Keratinocyte (primary cell): ENCODE results near the gene TTC21B. TPM values are rescaled to one million over a fixed set of nuclear protein-coding genes. Genes with fewer than 3 reads are reported as not detected.

Source experiments
- DNase-seq: peaks from one replicate; pipeline ENCODE4 v3.0.0-alpha.2; 2011; ENCODE audit warnings: low read depth, missing footprints, low spot score
- FAIRE-seq: peaks from 2 replicates; lab custom pipeline; 2011; peaks lifted over from hg19 to GRCh38; lab: Jason Lieb, UNC
- H2AFZ ChIP-seq: 2 replicates; pipeline ENCODE4 v1.6.0; 2012; ENCODE audit warnings: low read length, control low read depth, inconsistent platforms; ENCODE audit not compliant: control insufficient read depth
- H3K27ac ChIP-seq: 2 replicates; pipeline ENCODE4 v1.5.1; 2011; ENCODE audit warnings: low read length; ENCODE audit not compliant: control insufficient read depth, insufficient read depth
- H3K27me3 ChIP-seq: 3 replicates; pipeline ENCODE4 v1.6.0; 2011; ENCODE audit warnings: low read length; ENCODE audit not compliant: control insufficient read depth, insufficient read depth; ENCODE audit errors: extremely low read depth
- H3K36me3 ChIP-seq, 2 experiments: 2 replicates in 1 of 2; 3 replicates in 1 of 2; pipeline ENCODE4 v1.5.1; 2011; ENCODE audit warnings: low read length in 2 of 2, mild to moderate bottlenecking in 1 of 2; ENCODE audit not compliant: control insufficient read depth in 2 of 2, insufficient read depth in 2 of 2; ENCODE audit errors: extremely low read depth in 1 of 2
- H3K4me1 ChIP-seq: 3 replicates; pipeline ENCODE4 v1.5.1; 2011; ENCODE audit warnings: low read length; ENCODE audit not compliant: control insufficient read depth, insufficient read depth; ENCODE audit errors: extremely low read depth
- H3K4me2 ChIP-seq: 3 replicates; pipeline ENCODE4 v1.6.0; 2011; ENCODE audit warnings: low read depth, low read length; ENCODE audit not compliant: control insufficient read depth, insufficient read depth; ENCODE audit errors: extremely low read depth
- H3K4me3 ChIP-seq, 3 experiments: fragments of 200-600 bp in 1 of 3; sonication (generic) in 1 of 3; 2 replicates in 2 of 3; 3 replicates in 1 of 3; pipeline ENCODE4 v1.5.1; 2011 to 2016; ENCODE audit warnings: low read length in 3 of 3, mild to moderate bottlenecking in 3 of 3, control low read depth in 2 of 3, inconsistent platforms in 1 of 3, low read depth in 1 of 3, mixed read lengths in 1 of 3, mixed run types in 1 of 3, moderate library complexity in 1 of 3; ENCODE audit not compliant: control insufficient read depth in 2 of 3, insufficient read depth in 2 of 3; ENCODE audit errors: extremely low read depth in 1 of 3
- H3K79me2 ChIP-seq: 2 replicates; pipeline ENCODE4 v1.6.0; 2012; ENCODE audit warnings: low read length; ENCODE audit not compliant: control insufficient read depth, insufficient read depth
- H3K9ac ChIP-seq: 3 replicates; pipeline ENCODE4 v1.6.0; 2011; ENCODE audit warnings: low read length; ENCODE audit not compliant: control insufficient read depth, insufficient read depth; ENCODE audit errors: extremely low read depth
- H3K9me1 ChIP-seq: 3 replicates; pipeline ENCODE4 v1.6.0; 2011; ENCODE audit warnings: low read length; ENCODE audit not compliant: control insufficient read depth, insufficient read depth; ENCODE audit errors: extremely low read depth
- H3K9me3 ChIP-seq: 2 replicates; pipeline ENCODE4 v1.5.1; 2012; ENCODE audit warnings: low read depth, low read length; ENCODE audit not compliant: control insufficient read depth
- H4K20me1 ChIP-seq: 3 replicates; pipeline ENCODE4 v1.6.0; 2011; ENCODE audit warnings: low read length; ENCODE audit not compliant: control insufficient read depth, insufficient read depth; ENCODE audit errors: extremely low read depth
- CTCF ChIP-seq, 3 experiments: IDR thresholded peaks in 1 of 3; conservative IDR thresholded peaks in 1 of 3; optimal IDR thresholded peaks in 1 of 3; 2 replicates in 2 of 3; 3 replicates in 1 of 3; pipeline versions ENCODE3 to v1.5.1; 2011; ENCODE audit warnings: low read length in 3 of 3, mild to moderate bottlenecking in 3 of 3, moderate library complexity in 2 of 3, control low read depth in 1 of 3, inconsistent platforms in 1 of 3; ENCODE audit not compliant: insufficient read depth in 2 of 3; ENCODE audit errors: extremely low read depth in 1 of 3
- EZH2 ChIP-seq: IDR thresholded peaks from one replicate; pipeline ENCODE4 v1.6.1; 2012; ENCODE audit warnings: inconsistent platforms, mild to moderate bottlenecking, low read length, moderate library complexity
- dilution Hi-C: fragments of 300-500 bp; cut with MboI; formaldehyde crosslinking; loops from one replicate; pipeline ENCODE4 v1.7.0; 2020; ENCODE audit warnings: low sequenced_read_pairs; ENCODE audit not compliant: extremely low pct_ligation_motif_present
- polyA plus RNA-seq, 5 experiments: library from polyadenylated mRNA; depleted of rRNA in 3 of 5; stranded (reverse) in 3 of 5; stranded (forward) in 1 of 5; unstranded in 1 of 5; fragments of >200 nt; gene quantifications; 1 replicate in 1 of 5; 2 replicates in 3 of 5; 3 replicates in 1 of 5; pipeline versions ENCODE4 v1.2.1 to v1.2.3, GENCODE V29; 2011 to 2012; ENCODE audit warnings: missing spikeins in 2 of 5, low read depth in 1 of 5, low replicate concordance in 1 of 5

The TTC21B gene
- polyA plus RNA-seq, 1 donor (not counting 4 experiments of a cell fraction or from before 2014, with no cell fraction given): 8.0 TPM

DNA sequence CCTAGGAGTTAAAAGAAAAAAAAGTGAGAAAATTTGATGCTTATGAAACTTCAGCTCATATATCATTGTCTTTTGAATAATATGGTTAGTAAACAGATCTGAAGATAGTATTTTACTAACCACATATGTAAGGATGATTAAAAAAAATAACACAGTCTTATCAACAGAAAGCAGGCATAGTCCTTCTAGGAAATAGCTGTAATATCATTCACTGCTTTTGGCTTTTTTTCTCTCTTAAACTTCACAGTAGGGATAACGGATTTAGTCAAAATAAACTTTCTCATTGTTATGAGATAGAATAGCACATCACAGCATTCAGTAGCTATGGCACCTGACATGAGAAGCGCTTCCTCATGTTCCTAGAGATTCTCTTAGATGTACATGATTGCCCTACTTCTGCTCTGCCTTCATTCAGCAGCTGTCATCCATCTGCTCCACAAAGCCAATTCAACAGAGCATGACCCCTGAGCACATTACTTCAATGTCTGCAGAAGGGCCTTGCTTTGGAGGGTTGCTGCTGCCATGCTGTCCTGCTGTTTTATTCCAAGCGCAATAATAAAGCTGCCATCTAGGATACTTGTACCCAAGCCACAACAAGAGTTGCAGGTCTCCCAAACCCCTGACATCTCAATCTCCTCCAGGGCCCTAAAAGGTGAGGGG is 67.0 kb downstream of the TTC21B start:
- Histone ChIP-seq H3K9ac (no peak overlapping the region), H3K9me1 (no peaks in the 10 kb centered on the region), H2AFZ (no peak overlapping the region), H4K20me1 (no peaks in the 10 kb centered on the region), H3K36me3 (peaks cover 0 to 2% of the 10 kb centered on the region in 2 experiments), H3K4me3 (no peak overlapping the region), H3K27me3 (no peaks in the 10 kb centered on the region), H3K4me2 (no peak overlapping the region), H3K79me2 (no peaks in the 10 kb centered on the region), H3K4me1 (no peaks in the 10 kb centered on the region), H3K9me3 (no peaks in the 10 kb centered on the region), H3K27ac (no peak overlapping the region)
- no peak for FAIRE-seq
- no peak for DNase-seq
- no peak for TF ChIP-seq EZH2
- TF ChIP-seq CTCF (optimal IDR thresholded peaks at IDR 0.05 in 1 of 3, IDR thresholded peaks at IDR 0.05 in 1 of 3, conservative IDR thresholded peaks at IDR 0.05 in 1 of 3; ENCODE audit: extremely low read depth in 1 of 3, insufficient read depth in 2 of 3, low read length in 3 of 3): no peak
- dilution Hi-C loops: no loop called here

- no peak overlapping the region for H3K4me2 ChIP-seq
- no peaks in the 10 kb centered on the region for H4K20me1 ChIP-seq
- FAIRE-seq: no peak
- H3K4me1 ChIP-seq: peaks cover 2% of the 10 kb centered on the region
- H2AFZ ChIP-seq: no peak overlapping the region
- H3K36me3 ChIP-seq: peaks cover 0 to 1% of the 10 kb centered on the region in 2 experiments
- dilution Hi-C loops: no loop called here
- no peaks in the 10 kb centered on the region for H3K27me3 ChIP-seq
- H3K9me1 ChIP-seq: no peaks in the 10 kb centered on the region
- no peaks in the 10 kb centered on the region for H3K79me2 ChIP-seq
- no peak overlapping the region for H3K4me3 ChIP-seq
- no peak overlapping the region for H3K9ac ChIP-seq
- no peak overlapping the region for H3K27ac ChIP-seq
- no peak for TF ChIP-seq EZH2
- no peak for TF ChIP-seq CTCF (optimal IDR thresholded peaks at IDR 0.05 in 1 of 3, IDR thresholded peaks at IDR 0.05 in 1 of 3, conservative IDR thresholded peaks at IDR 0.05 in 1 of 3; ENCODE audit: extremely low read depth in 1 of 3, insufficient read depth in 2 of 3, low read length in 3 of 3)
- no peaks in the 10 kb centered on the region for H3K9me3 ChIP-seq
- no peak for DNase-seq
These were observed 75.7 kb downstream of the TTC21B start for GRCh38 chr2:165877565-165878550.
